ENCODE data around the gene RASL12. TPM values are rescaled to one million over a fixed set of nuclear protein-coding genes. Genes with fewer than 3 reads are reported as not detected.

RASL12 gene
- total and polyA plus RNA-seq, 12 donors: 1.3 to 9.2 (median 3.4) TPM

- intact Hi-C loops (cut with DNase I): loop anchor here in 1 of 2 donors (10.0 kb wide), 1 partner anchor 51 kb away; no protein-coding TSS in a partner anchor
- Histone ChIP-seq H3K27ac (no peak overlapping the region), H3K27me3 (no peaks in the 10 kb centered on the region), H3K36me3 (replicated peaks in 1 of 2) (peaks cover 0 to 11% of the 10 kb centered on the region in 2 donors), H3K9me3 (replicated peaks in 1 of 3) (no peaks in the 10 kb centered on the region), H3K4me1 (replicated peaks in 1 of 2) (no peaks in the 10 kb centered on the region), H3K4me3 (no peak overlapping the region)
- DNase-seq: peak in 1 of 7 donors; percentile 24
- TF ChIP-seq POLR2A (IDR thresholded peaks at IDR 0.05) (no peak), CTCF (IDR thresholded peaks at IDR 0.05) (no peak)
- 81 to 87% (median 85%) methylated on average over 2 to 6 of the region's 6 CpGs for WGBS, 4 donors
These were observed 38.3 kb upstream of the RASL12 start for GRCh38 chr15:65106011-65106590.

- DNase-seq: peak in 1 of 7 donors; percentile 24
- intact Hi-C loops (cut with DNase I): loop anchor here in 1 of 2 donors (10.0 kb wide), 1 partner anchor 50 kb away; no protein-coding TSS in a partner anchor
- Histone ChIP-seq H3K4me3 (no peak overlapping the region), H3K27me3 (no peaks in the 10 kb centered on the region), H3K36me3 (replicated peaks in 1 of 2) (peaks cover 0 to 11% of the 10 kb centered on the region in 2 donors), H3K27ac (no peak overlapping the region), H3K9me3 (replicated peaks in 1 of 3) (no peaks in the 10 kb centered on the region), H3K4me1 (replicated peaks in 1 of 2) (no peaks in the 10 kb centered on the region)
- 90 to 94% (median 93%) methylated on average over 4 to 5 of the region's 5 CpGs for WGBS, 4 donors
- no peak for TF ChIP-seq POLR2A (IDR thresholded peaks at IDR 0.05)
- no peak for TF ChIP-seq CTCF (IDR thresholded peaks at IDR 0.05)
These were observed 37.2 kb upstream of the RASL12 start for GRCh38 chr15:65105038-65105437.

- TF ChIP-seq POLR2A (IDR thresholded peaks at IDR 0.05) (no peak), CTCF (IDR thresholded peaks at IDR 0.05) (no peak)
- no peak overlapping the region for H3K27ac ChIP-seq
- peaks cover 0 to 30% of the 10 kb centered on the region in 2 donors for H3K36me3 ChIP-seq (replicated peaks in 1 of 2)
- no peak overlapping the region for H3K4me3 ChIP-seq
- no peaks in the 10 kb centered on the region for H3K4me1 ChIP-seq (replicated peaks in 1 of 2)
- DNase-seq: no peak
- WGBS, 4 donors: 96 to 98% (median 97%) methylated on average over 3 of the region's 3 CpGs
- no peaks in the 10 kb centered on the region for H3K9me3 ChIP-seq (replicated peaks in 1 of 3)
- intact Hi-C loops (cut with DNase I): loop anchor here in 1 of 2 donors (10.0 kb wide), 1 partner anchor 48 kb away; no protein-coding TSS in a partner anchor
- H3K27me3 ChIP-seq: no peaks in the 10 kb centered on the region
These were observed 35.1 kb upstream of the RASL12 start for GRCh38 chr15:65102912-65103311.

- Histone ChIP-seq H3K27me3 (no peaks in the 10 kb centered on the region), H3K9me3 (replicated peaks in 1 of 3) (no peaks in the 10 kb centered on the region), H3K4me3 (no peak overlapping the region), H3K27ac (no peak overlapping the region), H3K36me3 (replicated peaks in 1 of 2) (peaks cover 0 to 38% of the 10 kb centered on the region in 2 donors), H3K4me1 (replicated peaks in 1 of 2) (no peaks in the 10 kb centered on the region)
- 67 to 80% (median 77%) methylated on average over 20 to 75 of the region's 75 CpGs for WGBS, 4 donors
- intact Hi-C loops (cut with DNase I): loop anchor here in 1 of 2 donors (10.0 kb wide), 1 partner anchor 47 kb away; no protein-coding TSS in a partner anchor
- DNase-seq: peak in 1 of 7 donors; percentile 20
- TF ChIP-seq CTCF (IDR thresholded peaks at IDR 0.05): no peak
- no peak for TF ChIP-seq POLR2A (IDR thresholded peaks at IDR 0.05)
These were observed 34.3 kb upstream of the RASL12 start for GRCh38 chr15:65101891-65102708.
